HG03139 (cell line): Measurements from ENCODE around the gene ELN.
"Not testable (repeated sequence)": the region's sequence is repeated elsewhere in the genome, so short reads cannot be mapped to it uniquely, and the experiment has no call there.

Source experiments
- ATAC-seq: cut with Tn5 transposase; IDR thresholded peaks from one replicate; pipeline ENCODE4 v1.9.1; 2021; ENCODE audit not compliant: unreplicated experiment

Gene ELN

GRCh38 chr7:74040791-74041520, 13.0 kb downstream of the ELN start:
- no peak for ATAC-seq

DNA sequence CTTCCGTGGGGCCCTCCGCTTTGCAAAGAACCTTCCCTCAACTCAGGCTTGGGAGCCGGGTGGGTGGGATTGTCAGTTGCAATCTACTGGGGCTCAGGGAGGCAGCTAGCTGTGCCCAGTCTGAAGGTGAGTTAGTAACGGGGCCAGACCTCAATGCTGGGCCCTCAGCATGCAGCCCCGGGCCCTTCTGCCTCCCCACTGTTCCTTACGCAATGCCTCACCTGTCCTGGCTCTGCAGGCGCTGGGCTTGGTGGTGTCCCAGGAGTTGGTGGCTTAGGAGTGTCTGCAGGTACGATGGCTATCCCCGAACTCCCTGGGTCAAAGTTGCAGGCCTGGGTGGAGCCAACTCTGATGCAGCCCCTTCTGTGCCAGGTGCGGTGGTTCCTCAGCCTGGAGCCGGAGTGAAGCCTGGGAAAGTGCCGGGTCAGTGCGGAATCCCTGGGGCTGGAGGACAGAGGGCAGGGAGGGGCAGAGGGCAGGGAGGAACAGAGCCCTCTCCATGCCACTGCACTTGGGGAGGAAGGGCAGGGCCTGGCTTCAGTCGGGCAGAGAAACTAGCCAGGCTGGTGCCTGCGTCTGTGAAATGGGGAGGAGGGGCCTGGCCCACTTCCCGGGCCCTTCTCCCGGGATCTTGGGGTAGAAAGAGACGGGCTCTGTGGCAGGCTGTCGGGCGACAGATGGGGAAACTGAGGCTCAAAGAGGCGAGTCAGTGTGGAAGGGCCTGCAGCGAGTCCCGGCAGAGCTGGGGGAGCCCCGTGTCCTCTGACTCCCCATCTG, 15.0 kb downstream of the ELN start:
- ATAC-seq: no peak

GRCh38 chr7:74043523-74043951, 15.6 kb downstream of the ELN start:
- no peak for ATAC-seq

- no peak for ATAC-seq
Observed at GRCh38 chr7:74044366-74045350, 16.7 kb downstream of the ELN start.

DNA sequence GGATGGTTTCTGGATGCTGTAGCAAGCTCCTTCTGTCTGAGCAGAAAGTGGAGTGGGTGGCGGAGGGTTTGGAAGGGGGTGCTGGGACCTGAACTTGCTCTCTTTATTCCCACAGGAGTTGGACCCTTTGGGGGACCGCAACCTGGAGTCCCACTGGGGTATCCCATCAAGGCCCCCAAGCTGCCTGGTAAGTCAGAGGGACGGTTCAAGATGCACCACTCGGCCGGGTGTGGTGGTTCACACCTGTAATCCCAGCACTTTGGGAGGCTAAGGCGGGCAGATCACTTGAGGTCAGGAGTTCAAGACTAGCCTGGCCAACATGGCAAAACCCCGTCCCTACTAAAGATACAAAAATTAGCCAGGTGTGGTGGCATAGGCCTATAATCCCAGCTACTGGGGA, 18.6 kb downstream of the ELN start:
- ATAC-seq: not testable (repeated sequence)

- no peak for ATAC-seq
Observed at GRCh38 chr7:74047804-74048380, 19.9 kb downstream of the ELN start.

DNA sequence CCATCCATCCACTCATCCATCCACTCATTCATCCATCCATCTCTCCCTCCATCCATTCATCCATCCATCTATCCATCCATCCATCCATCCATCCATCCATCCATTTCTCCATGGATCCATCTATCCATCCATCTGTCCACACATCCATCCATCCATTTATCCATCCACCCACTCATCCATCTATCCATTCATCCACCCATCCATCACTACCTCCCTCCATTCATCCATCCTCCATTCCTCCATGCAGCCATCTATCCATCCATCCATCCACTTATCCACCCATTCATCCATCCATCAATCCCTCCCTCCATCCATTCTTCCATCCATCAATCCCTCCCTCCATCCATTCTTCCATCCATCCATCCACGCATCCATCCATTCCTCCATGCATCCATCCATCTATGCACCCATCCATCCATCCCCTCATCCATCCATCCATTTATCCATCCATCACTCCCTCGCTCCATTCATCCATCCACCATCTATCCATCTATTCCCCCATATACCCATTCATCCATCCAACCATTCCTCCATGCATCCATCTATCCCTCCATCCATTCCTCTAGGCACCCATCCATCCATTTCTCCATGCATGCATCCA, 21.1 kb downstream of the ELN start:
- ATAC-seq: no peak

GRCh38 chr7:74049997-74050798, 22.2 kb downstream of the ELN start:
- no peak for ATAC-seq

GRCh38 chr7:74051193-74051592, 23.2 kb downstream of the ELN start:
- no peak for ATAC-seq

DNA sequence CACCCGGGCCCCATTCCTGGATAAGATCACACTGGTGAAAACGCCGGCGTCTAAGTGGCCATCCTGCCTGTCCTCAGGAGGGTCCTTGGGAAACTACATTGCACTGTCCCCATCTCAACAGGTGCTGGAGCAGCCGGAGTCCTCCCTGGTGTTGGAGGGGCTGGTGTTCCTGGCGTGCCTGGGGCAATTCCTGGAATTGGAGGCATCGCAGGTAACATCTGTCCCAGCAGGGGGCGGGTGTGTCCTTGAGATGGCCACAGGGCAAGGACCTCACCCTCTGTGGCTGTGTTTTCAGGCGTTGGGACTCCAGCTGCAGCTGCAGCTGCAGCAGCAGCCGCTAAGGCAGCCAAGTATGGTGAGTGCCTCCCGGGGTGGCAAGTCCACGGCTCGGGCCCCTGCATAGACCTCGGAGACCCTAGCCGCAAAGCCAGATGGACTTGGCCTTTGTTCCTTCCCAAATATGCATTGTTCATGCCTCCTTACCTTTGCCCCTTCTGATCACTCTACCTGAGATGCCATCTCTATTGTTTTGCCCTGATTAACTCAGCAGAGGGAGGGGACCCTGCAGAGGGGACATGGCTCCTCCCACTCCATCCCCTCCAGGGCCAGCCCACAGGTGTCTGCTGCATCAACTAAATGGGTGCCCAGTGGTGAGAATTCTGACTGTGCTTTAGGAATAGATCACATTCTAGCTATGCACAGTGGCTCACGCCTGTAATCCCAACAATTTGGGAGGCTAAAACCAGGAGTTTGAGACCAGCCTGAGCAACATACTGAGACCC, 23.8 kb downstream of the ELN start:
- no peak for ATAC-seq

GRCh38 chr7:74052628-74053027, 24.7 kb downstream of the ELN start:
- ATAC-seq: no peak

DNA sequence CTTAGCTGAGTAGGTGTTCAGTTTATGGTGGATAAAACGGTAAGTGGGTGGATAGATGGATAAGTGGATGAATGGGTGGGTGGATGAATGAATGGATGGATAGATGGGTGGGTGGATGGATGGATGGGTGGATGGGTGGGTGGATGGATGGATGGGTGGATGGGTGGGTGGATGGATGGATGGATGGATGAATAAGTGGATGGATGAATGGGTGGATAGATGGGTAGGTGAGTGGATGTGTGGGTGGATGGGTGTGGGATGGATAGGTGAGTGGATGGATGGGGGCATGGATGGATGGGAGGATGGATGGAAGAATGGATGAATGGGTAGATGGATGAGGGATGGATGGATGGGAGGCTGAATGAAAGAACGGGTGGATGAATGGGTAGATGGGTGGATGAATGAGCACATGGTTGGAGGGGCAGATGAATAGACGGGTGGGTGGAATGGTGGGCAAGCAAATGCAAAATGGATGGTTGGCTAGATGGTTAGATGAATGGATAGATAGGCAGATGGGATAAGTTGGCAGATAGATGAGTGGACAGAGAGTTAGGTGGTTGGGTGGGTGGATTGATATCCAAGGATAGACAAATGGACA, 25.7 kb downstream of the ELN start:
- no peak for ATAC-seq

DNA sequence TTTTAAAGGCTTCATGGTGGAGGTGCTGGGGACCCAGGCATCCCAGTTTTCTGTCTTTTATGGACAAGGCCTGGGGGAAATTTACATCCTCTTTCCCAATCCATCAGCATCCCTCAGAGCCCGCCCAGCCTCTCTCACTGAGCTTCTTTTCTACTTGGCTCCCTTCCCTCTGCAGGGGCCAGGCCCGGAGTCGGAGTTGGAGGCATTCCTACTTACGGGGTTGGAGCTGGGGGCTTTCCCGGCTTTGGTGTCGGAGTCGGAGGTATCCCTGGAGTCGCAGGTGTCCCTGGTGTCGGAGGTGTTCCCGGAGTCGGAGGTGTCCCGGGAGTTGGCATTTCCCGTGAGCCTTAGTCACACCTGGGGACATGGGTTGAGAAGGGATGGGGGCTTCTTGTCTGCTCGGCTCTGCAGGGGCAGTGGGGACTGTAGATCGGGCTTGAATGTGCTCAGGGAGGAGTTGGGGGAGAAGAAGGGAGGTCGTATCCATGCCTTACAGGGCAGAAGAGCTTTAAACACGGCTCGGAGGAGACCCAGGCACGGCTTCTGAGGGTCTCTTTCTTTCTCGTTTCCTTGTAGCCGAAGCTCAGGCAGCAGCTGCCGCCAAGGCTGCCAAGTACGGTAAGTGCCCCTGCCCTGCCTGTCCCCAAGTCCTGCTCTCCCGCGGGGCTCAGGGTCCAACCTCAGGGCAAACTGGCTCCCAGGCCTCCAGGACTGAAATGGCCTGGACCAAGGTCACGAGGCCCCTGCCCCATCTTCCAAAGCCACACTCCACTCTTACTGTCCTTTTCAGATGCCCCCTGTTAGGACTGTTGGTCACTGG, 28.3 kb downstream of the ELN start:
- no peak for ATAC-seq

DNA sequence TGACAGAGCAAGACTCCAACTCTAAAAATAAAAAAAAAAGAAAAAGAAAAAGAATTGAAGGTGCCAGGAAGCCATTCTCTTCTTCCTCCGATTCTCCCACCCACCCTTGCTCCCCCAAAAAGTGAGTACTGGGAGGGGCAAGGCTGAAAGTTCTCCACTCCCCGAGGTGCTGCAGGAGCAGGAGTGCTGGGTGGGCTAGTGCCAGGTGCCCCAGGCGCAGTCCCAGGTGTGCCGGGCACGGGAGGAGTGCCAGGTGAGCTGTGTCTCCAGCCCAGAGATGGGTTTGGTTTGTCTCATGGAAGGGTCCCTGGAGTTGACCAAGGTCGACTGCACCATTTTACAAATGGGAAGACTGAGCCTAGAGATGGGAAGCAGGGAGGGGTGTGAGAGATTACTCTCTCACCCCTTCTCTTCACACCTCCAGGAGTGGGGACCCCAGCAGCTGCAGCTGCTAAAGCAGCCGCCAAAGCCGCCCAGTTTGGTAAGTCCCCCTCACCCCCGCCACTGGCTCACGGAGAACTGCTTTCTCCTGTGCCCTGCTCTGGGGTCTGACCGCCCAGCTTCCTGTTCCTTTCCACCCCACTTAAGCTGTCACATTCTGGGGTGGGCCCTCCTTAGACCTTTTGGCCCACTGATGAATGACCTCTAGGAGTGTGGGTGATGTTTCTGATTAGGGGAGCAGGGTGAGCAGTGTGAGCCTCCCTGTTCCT, 29.4 kb downstream of the ELN start:
- ATAC-seq: no peak

DNA sequence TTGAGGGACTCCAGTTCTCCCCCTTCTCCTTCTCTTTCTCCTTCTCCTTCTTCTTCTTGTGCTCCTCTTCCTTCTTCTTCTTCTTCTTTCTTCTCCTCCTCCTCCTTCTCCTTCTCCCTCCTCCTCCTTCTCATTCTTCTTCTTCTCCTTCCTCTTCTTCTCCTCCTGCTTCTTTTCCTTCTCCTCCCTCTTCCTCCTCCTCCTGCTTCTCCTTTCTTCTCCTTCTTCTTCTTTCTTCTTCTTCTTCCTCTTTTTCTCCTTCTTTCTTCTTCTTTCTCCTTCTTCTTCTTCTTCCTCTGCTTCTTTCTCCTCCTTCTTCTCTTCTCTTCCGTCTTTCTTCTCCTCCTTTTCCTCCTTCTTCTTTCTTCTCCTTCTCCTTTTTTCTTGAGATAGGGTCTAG, 30.0 kb downstream of the ELN start:
- no peak for ATAC-seq

DNA sequence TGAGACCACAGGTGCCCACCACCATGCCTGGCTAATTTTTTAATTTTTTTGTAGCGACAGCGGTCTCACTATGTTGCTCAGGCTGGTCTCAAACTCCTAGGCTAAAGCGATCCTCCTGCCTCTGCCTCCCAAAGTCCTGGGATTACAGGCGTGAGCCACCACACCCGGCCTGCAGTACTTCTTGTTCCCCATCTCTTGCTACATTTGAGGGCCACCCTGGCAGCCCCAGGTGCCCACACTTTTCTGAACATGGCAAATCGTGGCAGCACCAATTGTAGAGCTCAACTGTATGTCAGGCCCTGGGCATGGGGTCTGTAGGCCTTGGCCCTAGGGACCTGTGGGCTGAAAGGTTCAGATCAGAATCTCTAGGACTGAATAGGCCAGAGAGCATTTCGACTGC, 30.5 kb downstream of the ELN start:
- no peak for ATAC-seq

DNA sequence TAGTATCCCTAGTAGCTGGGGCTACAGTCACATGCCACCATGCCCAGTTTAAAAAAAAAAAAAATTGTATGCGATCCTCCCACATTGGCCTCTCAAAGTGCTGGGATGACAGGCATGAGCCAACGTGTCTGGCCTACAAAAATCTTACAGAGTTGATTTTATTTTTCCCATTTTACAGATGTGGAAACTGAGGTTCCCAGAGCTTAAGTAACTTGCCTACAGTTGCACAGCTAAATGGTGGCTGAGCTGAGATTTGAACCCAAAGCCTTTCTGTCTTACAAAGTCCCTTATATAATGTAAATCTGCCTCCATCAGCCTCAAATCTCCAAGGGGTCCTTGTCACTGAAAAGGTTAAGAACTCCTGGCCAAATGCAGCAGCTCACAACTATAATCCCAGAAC, 31.1 kb downstream of the ELN start:
- no peak for ATAC-seq
